Left colon (tissue), 2 donors: ENCODE measurements around the gene SLC25A26. TPM values are rescaled to one million over a fixed set of nuclear protein-coding genes. Genes with fewer than 3 reads are reported as not detected.
"Not testable (repeated sequence)": the region's sequence is repeated elsewhere in the genome, so short reads cannot be mapped to it uniquely, and the experiment has no call there.

Experiments
- ATAC-seq: fragments of 200-7000 bp; cut with Tn5 transposase; one replicate; pipeline ENCODE4 v1.9.1; 2020; ENCODE audit warnings: mild to moderate bottlenecking, moderate library complexity
- DNase-seq, 2 donors: peaks; one replicate each; pipeline ENCODE4 v3.0.0-alpha.2; 2020
- intact Hi-C, 2 donors: fragments of 100-400 bp; cut with DNase I in 1 of 2; cut with micrococcal nuclease in 1 of 2; formaldehyde crosslinking; loops; one replicate each; pipeline versions ENCODE4 v1.11.2 to v1.14.0; 2022; cut with DNase I, micrococcal nuclease
- total RNA-seq, 2 donors: library from RNA; stranded (reverse); fragmentation: NEBNext Ultra II Directional; extraction: Animal tissue kit (Norgen Biotek cat#: 25700); gene quantifications; one replicate each; pipeline ENCODE4 v1.2.1, GENCODE V29; 2021
- donor health status: DM: no; HTN: no; CAD: no.
- donor health status: DM: yes; HTN: yes; CAD: no.

The SLC25A26 gene
- total RNA-seq, 2 donors from 2014 or later, result 17.2 to 18.9 TPM

- no peak for DNase-seq
- ATAC-seq, result no peak
- intact Hi-C loops, result no loop called here
Measured at GRCh38 chr3:66220066-66220465, 735 bp upstream of the SLC25A26 start.

- ATAC-seq (no peak), DNase-seq (no peak)
- intact Hi-C loops, result no loop called here
Measured at GRCh38 chr3:66224220-66224619, 3.4 kb downstream of the SLC25A26 start.

GRCh38 chr3:66226093-66226492 is 5.3 kb downstream of the SLC25A26 start:
- DNase-seq, ATAC-seq, intact Hi-C loops: not testable (repeated sequence)

- intact Hi-C loops, result no loop called here
- ATAC-seq (no peak), DNase-seq (no peak)
Measured at GRCh38 chr3:66227051-66227450, 6.2 kb downstream of the SLC25A26 start.

GRCh38 chr3:66227915-66228314 is 7.1 kb downstream of the SLC25A26 start:
- intact Hi-C loops, result no loop called here
- DNase-seq (no peak), ATAC-seq (no peak)

- DNase-seq (no peak), ATAC-seq (no peak)
- intact Hi-C loops, result no loop called here
Measured at GRCh38 chr3:66228707-66229106, 7.9 kb downstream of the SLC25A26 start.

GRCh38 chr3:66229931-66230330 is 9.1 kb downstream of the SLC25A26 start:
- intact Hi-C loops, result no loop called here
- DNase-seq (no peak), ATAC-seq (no peak)

GRCh38 chr3:66233033-66233432 is 12.2 kb downstream of the SLC25A26 start:
- ATAC-seq (peak; percentile 85), DNase-seq (no peak)
- intact Hi-C loops, result no loop called here

GRCh38 chr3:66236281-66236680 is 15.5 kb downstream of the SLC25A26 start:
- ATAC-seq, result no peak
- intact Hi-C loops, result no loop called here

GRCh38 chr3:66237552-66237951 is 16.8 kb downstream of the SLC25A26 start:
- DNase-seq (no peak), ATAC-seq (no peak)
- intact Hi-C loops, result no loop called here

More at GRCh38 chr3:66236281-66236680, 15.5 kb downstream of the SLC25A26 start:
- DNase-seq, result no peak

GRCh38 chr3:66239513-66240123 is 18.8 kb downstream of the SLC25A26 start:
- intact Hi-C loops, result no loop called here
- ATAC-seq (no peak), DNase-seq (no peak)

- intact Hi-C loops, result no loop called here
- no peak for ATAC-seq
- no peak for DNase-seq
Measured at GRCh38 chr3:66241466-66241865, 20.7 kb downstream of the SLC25A26 start.

GRCh38 chr3:66242788-66243464 is 22.1 kb downstream of the SLC25A26 start:
- ATAC-seq, result no peak
- no peak for DNase-seq
- intact Hi-C loops, result no loop called here

- DNase-seq, result no peak
- intact Hi-C loops, result no loop called here
- ATAC-seq, result no peak
Measured at GRCh38 chr3:66248641-66249040, 27.8 kb downstream of the SLC25A26 start.

- no peak for DNase-seq
- peak; percentile 87 for ATAC-seq
- intact Hi-C loops, result loop anchor here in 1 of 2 donors (10.0 kb wide), 1 partner anchor 571 kb away; no protein-coding TSS in a partner anchor
Measured at GRCh38 chr3:66253790-66254620, 33.2 kb downstream of the SLC25A26 start.

- ATAC-seq, result no peak
- intact Hi-C loops, result loop anchor here in 1 of 2 donors (10.0 kb wide), 1 partner anchor 569 kb away; no protein-coding TSS in a partner anchor
- DNase-seq, result no peak
Measured at GRCh38 chr3:66255865-66256264, 35.1 kb downstream of the SLC25A26 start.

GRCh38 chr3:66256806-66257205 is 36.0 kb downstream of the SLC25A26 start:
- no peak for ATAC-seq
- no peak for DNase-seq
- intact Hi-C loops, result loop anchor here in 1 of 2 donors (10.0 kb wide), 1 partner anchor 568 kb away; no protein-coding TSS in a partner anchor

- ATAC-seq, result no peak
- DNase-seq, result no peak
Measured at GRCh38 chr3:66259566-66260255, 38.9 kb downstream of the SLC25A26 start.

GRCh38 chr3:66260431-66260830 is 39.6 kb downstream of the SLC25A26 start:
- intact Hi-C loops, result no loop called here
- no peak for ATAC-seq

More at GRCh38 chr3:66259566-66260255, 38.9 kb downstream of the SLC25A26 start:
- intact Hi-C loops, result loop anchor here in 1 of 2 donors (10.0 kb wide), 1 partner anchor 565 kb away; no protein-coding TSS in a partner anchor

More at GRCh38 chr3:66260431-66260830, 39.6 kb downstream of the SLC25A26 start:
- DNase-seq, result no peak
